Nephron progenitor cell (in vitro differentiated cells): ENCODE measurements around the gene TGIF1.
"Not testable (repeated sequence)": the region's sequence is repeated elsewhere in the genome, so short reads cannot be mapped to it uniquely, and the experiment has no call there.

ENCODE experiments used
- DNase-seq: peaks from one replicate; pipeline ENCODE4 v3.0.0; 2021
- H3K27ac Mint-ChIP-seq: 2 replicates; pipeline ENCODE4 v1.8.0; 2021; ENCODE audit warnings: mild to moderate bottlenecking, moderate library complexity, mixed read lengths
- H3K27me3 Mint-ChIP-seq: 2 replicates; pipeline ENCODE4 v1.8.0; 2021; ENCODE audit warnings: mild to moderate bottlenecking, low read depth, mixed read lengths; ENCODE audit not compliant: poor library complexity
- H3K36me3 Mint-ChIP-seq: 2 replicates; pipeline ENCODE4 v1.8.0; 2021; ENCODE audit warnings: low read depth, mixed read lengths
- H3K4me1 Mint-ChIP-seq: 2 replicates; pipeline ENCODE4 v1.8.0; 2021; ENCODE audit warnings: mixed read lengths
- H3K4me3 Mint-ChIP-seq: 2 replicates; pipeline ENCODE4 v1.8.0; 2021; ENCODE audit warnings: mild to moderate bottlenecking, moderate library complexity, mixed read lengths
- H3K9me3 Mint-ChIP-seq: 2 replicates; pipeline ENCODE4 v1.8.0; 2021; ENCODE audit warnings: mild to moderate bottlenecking, moderate library complexity, mixed read lengths
- TF ChIP-seq, protein P1 (sequence below): fragments of 200-600 bp; sonication (generic); IDR thresholded peaks from 2 replicates; pipeline ENCODE4 v1.5.0; 2021; ENCODE audit warnings: antibody characterized with exemption

The TGIF1 gene

DNA sequence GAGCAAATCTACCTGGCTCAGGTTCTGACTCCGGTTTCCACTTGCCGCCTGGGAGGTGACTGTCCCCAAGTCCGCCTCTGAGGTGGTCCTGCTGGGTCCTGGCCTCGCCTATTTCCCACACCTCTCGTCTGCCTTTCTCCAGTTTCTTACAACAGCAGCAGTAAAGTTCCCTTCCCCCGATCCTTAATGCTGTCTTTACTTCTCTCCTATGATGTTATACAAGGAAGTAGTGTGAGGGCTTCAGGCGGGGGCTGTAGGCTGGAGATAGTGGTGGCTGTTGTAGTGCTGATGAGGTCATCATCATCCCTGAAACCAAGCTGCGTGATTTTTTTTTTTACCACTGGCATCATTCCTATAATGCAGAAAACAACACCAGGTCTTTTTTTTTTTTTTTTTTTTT lies 18.9 kb downstream of the TGIF1 start:
- peaks cover 7% of the 10 kb centered on the region for H3K9me3 Mint-ChIP-seq
- H3K4me1 Mint-ChIP-seq = peaks cover 27% of the 10 kb centered on the region
- H3K4me3 Mint-ChIP-seq = no peak overlapping the region
- TF ChIP-seq, protein P1, sequence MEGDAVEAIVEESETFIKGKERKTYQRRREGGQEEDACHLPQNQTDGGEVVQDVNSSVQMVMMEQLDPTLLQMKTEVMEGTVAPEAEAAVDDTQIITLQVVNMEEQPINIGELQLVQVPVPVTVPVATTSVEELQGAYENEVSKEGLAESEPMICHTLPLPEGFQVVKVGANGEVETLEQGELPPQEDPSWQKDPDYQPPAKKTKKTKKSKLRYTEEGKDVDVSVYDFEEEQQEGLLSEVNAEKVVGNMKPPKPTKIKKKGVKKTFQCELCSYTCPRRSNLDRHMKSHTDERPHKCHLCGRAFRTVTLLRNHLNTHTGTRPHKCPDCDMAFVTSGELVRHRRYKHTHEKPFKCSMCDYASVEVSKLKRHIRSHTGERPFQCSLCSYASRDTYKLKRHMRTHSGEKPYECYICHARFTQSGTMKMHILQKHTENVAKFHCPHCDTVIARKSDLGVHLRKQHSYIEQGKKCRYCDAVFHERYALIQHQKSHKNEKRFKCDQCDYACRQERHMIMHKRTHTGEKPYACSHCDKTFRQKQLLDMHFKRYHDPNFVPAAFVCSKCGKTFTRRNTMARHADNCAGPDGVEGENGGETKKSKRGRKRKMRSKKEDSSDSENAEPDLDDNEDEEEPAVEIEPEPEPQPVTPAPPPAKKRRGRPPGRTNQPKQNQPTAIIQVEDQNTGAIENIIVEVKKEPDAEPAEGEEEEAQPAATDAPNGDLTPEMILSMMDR = no peak
- no peak for DNase-seq
- no peaks in the 10 kb centered on the region for H3K27me3 Mint-ChIP-seq
- no peak overlapping the region for H3K27ac Mint-ChIP-seq
- H3K36me3 Mint-ChIP-seq = peaks cover 5% of the 10 kb centered on the region

DNA sequence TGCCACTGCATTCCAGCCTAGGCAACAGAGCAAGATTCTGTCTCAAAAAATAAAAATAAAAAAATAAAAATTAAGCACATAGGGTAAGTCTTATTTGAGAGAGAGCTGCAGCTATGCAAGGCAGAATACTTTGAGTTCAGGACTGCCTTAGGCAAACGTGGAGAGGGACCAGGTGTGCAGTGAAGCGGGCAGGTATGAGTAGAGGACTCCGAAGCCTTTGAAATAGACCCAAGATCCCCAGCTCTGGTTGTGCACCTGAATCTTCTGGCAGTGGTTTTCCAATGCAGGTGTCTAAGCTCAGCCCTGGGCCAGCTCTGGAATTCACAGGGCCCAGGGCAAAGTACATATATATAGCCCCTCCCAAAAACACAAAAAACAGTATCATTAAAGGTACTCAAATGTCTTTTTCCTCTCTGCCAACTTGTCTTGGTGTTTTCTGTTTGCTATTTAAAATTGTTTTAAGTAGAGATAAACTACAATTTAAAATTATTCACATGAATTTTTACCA lies 21.2 kb downstream of the TGIF1 start:
- H3K4me1 Mint-ChIP-seq = peaks cover 23% of the 10 kb centered on the region
- H3K27ac Mint-ChIP-seq = no peak overlapping the region
- H3K9me3 Mint-ChIP-seq = peaks cover 22% of the 10 kb centered on the region
- H3K4me3 Mint-ChIP-seq = no peak overlapping the region
- peaks cover 3% of the 10 kb centered on the region for H3K27me3 Mint-ChIP-seq
- TF ChIP-seq, protein P1 = no peak
- no peak for DNase-seq
- H3K36me3 Mint-ChIP-seq = peaks cover 9% of the 10 kb centered on the region

DNA sequence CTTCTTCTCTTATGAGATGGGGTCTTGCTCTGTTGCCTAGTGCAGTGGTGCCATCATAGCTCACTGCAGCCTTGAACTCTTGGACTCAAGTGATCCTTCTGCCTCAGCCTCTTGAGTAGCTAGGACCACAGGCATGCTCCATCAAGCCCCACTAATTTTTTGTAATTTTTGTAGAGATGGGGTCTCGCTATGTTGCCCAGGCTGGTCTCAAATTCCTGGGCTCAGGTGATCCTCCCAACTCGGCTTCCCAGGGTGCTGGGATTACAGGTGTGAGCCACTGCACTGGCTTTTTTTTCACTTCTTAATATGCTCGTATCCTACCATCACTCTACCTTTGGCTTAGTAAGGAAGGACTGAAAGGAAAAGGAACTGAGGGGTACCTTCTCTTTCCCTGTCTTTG lies 22.1 kb downstream of the TGIF1 start:
- peaks cover 13% of the 10 kb centered on the region for H3K4me1 Mint-ChIP-seq
- not testable (repeated sequence) for H3K27me3 Mint-ChIP-seq

DNA sequence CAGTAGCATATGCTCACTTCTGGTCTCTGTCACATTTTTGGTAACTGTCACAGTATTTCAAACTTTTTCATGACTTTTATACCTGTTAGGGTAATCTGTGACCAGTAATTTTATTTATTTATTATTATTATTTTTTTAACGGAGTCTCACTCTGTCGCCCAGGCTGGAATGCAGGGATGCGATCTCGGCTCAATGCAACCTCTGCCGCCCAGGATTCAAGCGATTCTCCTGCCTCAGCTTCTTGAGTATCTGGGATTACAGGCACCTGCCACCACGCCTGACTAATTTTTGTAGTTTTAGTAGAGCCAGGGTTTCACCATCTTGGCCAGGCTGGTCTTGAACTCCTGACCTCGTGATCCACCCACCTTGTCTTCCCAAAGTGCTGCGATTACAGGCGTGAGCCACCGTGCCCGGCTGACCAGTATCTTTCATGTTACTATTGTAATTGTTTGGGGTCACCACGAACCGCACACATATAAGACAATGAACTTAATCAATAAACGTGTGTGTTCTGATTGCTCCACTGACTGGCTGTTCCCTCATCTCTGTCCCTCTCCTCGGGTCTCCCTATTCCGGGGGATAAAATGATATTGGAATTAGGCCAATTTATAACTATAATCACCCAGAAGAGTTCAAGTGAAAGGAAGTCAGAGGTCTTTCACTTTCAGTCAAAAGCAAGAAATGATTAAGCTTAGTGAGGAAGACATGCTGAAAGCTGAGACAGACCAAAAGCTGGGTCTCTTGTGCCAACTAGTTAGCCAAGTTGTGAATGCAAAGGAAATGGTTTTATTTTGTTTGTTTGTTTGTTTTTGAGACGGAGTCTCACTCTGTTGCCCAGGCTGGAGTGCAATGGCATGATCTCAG lies 22.9 kb downstream of the TGIF1 start:
- H3K27ac Mint-ChIP-seq = peak overlapping the region; percentile 40

More for the DNA sequence above, 22.1 kb downstream of the TGIF1 start:
- not testable (repeated sequence) for H3K4me3 Mint-ChIP-seq, DNase-seq, H3K36me3 Mint-ChIP-seq, H3K27ac Mint-ChIP-seq
- H3K9me3 Mint-ChIP-seq = peaks cover 28% of the 10 kb centered on the region

DNA sequence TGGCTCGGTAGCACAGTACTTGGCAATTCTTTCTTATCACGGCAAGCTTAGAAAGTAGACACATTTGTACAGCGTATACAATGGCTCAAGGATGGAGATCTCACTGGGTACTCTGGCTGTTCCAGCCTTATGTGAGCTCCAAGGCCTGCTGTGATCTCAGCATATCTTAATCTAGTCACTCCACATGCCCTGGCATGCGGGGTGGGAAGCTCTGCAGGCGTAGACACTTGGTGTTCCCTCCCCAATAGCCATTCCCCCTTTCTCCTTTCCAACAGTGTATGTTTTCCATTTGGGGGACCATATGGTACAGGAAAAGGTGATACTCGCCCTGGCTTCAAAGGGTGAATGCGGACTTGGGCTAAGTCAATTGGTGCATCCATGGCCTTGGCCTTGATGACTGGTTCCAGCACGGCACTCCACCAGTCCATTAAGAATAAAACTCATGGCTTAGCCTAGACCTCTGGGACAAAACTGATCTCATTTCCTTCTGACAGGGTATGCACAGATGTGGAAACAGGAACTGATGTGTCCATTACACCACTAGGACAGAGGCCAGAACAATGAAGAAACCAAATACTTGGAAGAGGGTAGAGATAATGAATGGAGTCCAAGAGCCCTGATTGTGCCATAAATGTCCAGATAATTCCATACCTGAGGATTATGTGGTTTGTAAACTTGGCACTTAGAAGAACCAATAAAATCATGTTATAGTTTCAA lies 28.4 kb downstream of the TGIF1 start:
- peaks cover 34% of the 10 kb centered on the region for H3K4me1 Mint-ChIP-seq
- H3K36me3 Mint-ChIP-seq = peaks cover 9% of the 10 kb centered on the region
- H3K9me3 Mint-ChIP-seq = peaks cover 28% of the 10 kb centered on the region
- no peak overlapping the region for H3K4me3 Mint-ChIP-seq
- peaks cover 3% of the 10 kb centered on the region for H3K27me3 Mint-ChIP-seq
- TF ChIP-seq, protein P1 = no peak
- DNase-seq = no peak
- no peak overlapping the region for H3K27ac Mint-ChIP-seq

More for the DNA sequence above, 22.9 kb downstream of the TGIF1 start:
- peaks cover 3% of the 10 kb centered on the region for H3K27me3 Mint-ChIP-seq
- TF ChIP-seq, protein P1 = no peak
- no peak for DNase-seq
- peaks cover 28% of the 10 kb centered on the region for H3K9me3 Mint-ChIP-seq
- H3K4me3 Mint-ChIP-seq = no peak overlapping the region
- H3K4me1 Mint-ChIP-seq = peaks cover 10% of the 10 kb centered on the region
- peaks cover 9% of the 10 kb centered on the region for H3K36me3 Mint-ChIP-seq

DNA sequence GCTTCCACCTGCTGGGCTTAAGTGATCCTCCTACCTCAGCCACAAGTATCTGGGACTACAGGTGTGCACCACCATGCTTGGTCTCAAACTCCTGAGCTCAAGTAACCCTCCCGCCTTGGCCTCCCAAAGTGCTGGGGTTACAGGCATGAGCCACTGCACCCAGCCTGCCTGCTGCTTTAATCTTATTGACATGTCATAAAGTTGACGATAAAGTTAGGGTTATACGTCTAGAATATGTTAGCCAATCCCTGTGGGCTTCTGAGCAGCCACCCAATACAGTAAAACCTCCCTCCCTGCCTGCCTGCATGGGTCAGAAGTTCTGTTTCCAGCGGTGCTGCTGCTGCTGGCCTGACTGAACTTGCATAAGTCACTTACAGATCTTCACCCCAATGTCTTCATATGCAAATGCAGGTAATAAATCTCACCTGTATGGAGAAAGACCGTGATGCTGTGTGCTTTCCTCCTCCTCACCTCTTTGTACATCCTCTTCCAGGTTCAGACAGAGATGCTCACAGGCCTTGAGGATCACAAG lies 30.1 kb downstream of the TGIF1 start:
- TF ChIP-seq, protein P1 = no peak
- H3K4me1 Mint-ChIP-seq = peaks cover 42% of the 10 kb centered on the region
- DNase-seq = no peak

More for the DNA sequence above, 30.1 kb downstream of the TGIF1 start:
- Mint-ChIP-seq H3K27me3 (peaks cover 3% of the 10 kb centered on the region), H3K36me3 (peaks cover 2% of the 10 kb centered on the region), H3K27ac (no peak overlapping the region), H3K9me3 (peaks cover 13% of the 10 kb centered on the region), H3K4me3 (no peak overlapping the region)
